HG02884 (cell line): ENCODE data around the gene RNF103.
A peak's percentile ranks its signal among the peaks of the same experiment; 100 is the strongest.
"Not testable (repeated sequence)": the region's sequence is repeated elsewhere in the genome, so short reads cannot be mapped to it uniquely, and the experiment has no call there.

Experiments
- ATAC-seq: cut with Tn5 transposase; IDR thresholded peaks from one replicate; pipeline ENCODE4 v1.9.1; 2021; ENCODE audit warnings: mild to moderate bottlenecking, moderate library complexity; ENCODE audit not compliant: unreplicated experiment

Gene RNF103

DNA sequence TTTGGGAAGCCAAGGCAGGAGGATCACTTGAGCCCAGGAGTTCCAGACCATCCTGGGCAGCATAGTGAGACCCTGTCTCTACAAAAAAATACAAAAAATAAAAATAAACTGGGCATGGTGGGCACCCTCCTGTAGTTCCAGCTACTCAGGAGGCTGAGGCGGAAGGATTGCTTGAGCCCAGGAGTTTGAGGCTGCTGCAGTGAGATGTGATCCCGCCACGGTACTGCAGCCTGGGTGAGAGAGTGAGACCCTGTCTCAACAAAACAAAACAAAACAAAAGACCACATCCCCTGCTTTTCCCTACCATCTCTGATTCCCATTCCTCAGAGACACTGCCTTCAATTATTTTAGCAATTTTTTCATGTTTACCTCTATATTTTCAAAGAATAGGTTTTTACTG is 3.9 kb upstream of the RNF103 start:
- ATAC-seq = no peak

GRCh38 chr2:86625096-86625495 is 1.4 kb upstream of the RNF103 start:
- no peak for ATAC-seq

- no peak for ATAC-seq
Observed at GRCh38 chr2:86624267-86624547, 542 bp upstream of the RNF103 start.

DNA sequence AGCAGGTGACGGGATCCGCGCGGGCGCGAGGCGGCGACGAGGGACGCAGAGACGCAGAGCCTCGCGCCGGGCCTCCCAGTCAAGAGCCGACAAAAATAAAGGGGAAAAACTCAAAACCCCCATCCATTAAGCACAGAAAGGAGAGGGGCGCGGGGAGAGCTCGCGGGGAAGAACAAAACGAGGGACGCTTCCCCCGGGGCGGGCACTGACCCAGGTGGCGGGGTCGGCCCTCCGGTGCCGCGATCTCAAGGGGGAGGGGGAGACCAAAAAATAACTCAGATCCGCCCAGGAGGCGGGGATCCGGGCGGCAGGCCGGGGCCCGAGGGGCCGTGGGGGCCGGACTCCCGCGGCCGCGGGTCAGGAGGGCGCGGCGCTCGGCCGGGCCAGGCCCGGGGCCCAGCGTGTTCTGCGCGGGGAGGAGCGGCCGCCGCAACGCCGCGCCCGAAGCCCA is 597 bp downstream of the RNF103 start:
- ATAC-seq = peak; percentile 32

- no peak for ATAC-seq
Observed at GRCh38 chr2:86622519-86623042, 1.1 kb downstream of the RNF103 start.

DNA sequence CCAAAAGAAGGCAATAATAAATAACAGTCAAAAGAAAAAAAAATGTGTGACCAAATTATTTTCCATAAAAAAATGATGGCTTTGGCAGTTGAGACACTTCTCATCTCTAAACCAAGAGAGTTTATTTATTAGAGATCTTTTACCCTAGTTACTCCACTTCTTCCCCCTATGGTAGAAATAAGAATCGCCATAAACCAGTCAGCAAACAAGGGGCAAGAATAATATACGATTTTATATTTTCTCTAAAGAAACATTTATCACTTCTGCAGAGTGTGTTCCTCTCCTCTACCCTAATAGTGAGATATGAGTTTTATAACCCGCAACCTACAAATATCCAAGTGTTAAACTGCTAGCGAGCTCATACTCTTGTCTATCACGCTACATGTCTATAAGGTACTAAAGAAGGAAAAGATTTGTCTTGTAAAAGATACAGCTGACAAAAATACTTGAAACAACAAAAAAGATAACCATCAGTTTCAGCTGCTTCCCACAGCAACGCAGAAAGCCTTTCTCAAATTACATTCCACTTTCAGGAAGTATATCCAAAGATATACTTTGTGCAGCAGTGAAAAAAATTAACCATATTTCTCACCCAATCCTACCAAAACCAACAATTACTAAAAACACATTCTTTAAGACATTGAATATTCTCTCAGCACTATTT is 2.3 kb downstream of the RNF103 start:
- ATAC-seq = no peak

- ATAC-seq = no peak
Observed at GRCh38 chr2:86617738-86618137, 5.9 kb downstream of the RNF103 start.

GRCh38 chr2:86617153-86617552 is 6.5 kb downstream of the RNF103 start:
- peak; percentile 53 for ATAC-seq

DNA sequence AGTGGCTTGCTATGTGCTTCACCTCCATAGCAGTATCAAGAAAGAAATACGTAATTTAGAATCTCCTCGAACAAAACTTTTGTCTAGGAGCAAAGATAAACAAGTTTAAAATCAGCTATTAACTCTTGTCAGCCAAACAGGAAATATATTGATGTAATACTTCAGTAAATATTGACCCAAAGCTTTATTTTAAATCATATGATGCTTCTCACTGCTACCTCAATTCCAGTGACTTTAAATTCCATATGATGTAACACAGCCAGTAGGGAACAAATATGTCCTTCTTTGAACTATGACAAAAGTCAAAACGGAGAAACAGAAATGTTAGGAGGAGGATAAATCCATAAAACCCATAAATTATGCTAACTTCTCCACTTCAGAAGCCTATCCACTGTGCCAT is 7.2 kb downstream of the RNF103 start:
- no peak for ATAC-seq

- no peak for ATAC-seq
Observed at GRCh38 chr2:86615596-86615995, 8.1 kb downstream of the RNF103 start.

DNA sequence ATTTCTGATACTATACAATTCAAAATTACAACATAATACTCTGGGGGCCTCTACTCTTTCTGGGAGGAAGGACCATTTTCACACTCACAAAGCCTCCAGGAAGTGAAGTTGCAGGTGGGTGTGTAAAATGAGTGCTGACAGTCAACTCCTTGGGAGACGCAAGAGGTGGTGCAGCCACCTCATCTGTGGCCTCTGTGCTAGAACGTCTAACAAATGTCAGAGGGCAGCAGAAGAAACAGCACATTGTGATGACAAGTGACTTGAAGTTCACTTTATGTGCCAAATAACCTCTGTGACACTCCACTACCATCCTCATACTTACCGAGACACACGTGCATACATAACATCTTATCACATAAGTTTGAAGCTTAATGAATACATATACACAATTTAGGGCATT is 10.2 kb downstream of the RNF103 start:
- ATAC-seq = no peak

DNA sequence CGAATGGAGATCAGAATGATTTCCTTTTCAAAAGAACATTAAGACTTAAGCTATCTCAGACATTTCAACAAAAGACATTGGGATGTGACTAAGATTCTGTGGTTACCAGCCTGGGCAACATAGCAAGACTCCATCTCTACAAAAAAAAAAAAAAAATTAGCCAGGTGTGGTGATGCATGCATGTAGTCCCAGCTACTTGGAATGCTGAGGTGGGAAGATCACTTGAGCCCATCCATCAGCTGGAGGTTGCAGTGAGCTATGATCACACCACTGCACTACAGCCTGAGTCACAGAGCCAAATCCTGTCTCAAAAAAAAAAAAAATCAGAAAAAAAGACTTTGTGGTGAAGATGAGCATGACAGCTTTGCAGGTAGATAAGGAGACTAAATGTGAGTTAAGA is 12.8 kb downstream of the RNF103 start:
- ATAC-seq = no peak

DNA sequence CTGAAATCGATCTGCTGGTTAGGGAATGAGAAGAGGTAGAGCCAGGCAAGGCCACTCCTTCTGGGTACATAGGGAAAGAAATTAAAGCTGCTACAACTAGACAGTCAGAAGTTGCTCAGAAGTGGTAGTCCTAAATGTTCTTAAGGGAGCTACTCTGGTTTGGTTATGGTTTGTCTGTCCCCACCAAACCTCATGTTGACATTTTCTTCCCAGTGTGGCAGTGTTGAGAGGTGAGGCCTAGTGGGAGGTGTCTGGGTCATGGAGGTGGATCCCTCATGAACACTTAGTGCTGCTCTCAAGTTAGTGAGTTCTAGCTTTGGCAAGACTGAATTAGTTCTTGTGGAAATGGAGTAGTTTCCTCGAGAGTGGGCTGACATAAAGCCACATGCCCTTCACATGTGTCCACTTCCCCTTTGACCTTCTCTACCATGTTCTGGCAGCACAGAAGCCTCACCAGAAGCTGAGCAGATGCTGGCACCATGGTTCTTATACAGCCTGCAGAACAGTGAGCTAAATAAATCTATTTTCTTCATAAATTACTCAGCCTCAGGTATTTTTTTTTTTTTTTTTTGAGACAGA is 14.7 kb downstream of the RNF103 start:
- no peak for ATAC-seq

DNA sequence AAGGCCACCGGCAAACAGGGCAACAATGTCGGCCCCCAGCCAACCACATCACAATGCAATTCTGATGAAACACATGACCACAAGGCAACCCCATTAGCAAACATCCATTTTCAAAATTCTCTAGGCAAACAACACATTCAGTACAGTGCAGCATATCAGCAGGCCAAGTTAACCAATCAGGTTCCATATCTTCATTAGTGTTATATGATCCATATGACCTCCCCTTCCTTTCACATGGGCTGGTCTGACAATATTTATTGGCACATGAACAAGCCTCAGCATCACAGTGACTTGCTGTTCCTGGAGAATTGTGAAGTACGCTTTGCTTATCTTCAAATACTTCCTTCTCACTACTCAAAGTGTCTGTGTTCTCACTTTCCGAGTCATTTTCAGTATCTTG is 19.8 kb downstream of the RNF103 start:
- ATAC-seq = no peak

- no peak for ATAC-seq
Observed at GRCh38 chr2:86598966-86599365, 24.7 kb downstream of the RNF103 start.

DNA sequence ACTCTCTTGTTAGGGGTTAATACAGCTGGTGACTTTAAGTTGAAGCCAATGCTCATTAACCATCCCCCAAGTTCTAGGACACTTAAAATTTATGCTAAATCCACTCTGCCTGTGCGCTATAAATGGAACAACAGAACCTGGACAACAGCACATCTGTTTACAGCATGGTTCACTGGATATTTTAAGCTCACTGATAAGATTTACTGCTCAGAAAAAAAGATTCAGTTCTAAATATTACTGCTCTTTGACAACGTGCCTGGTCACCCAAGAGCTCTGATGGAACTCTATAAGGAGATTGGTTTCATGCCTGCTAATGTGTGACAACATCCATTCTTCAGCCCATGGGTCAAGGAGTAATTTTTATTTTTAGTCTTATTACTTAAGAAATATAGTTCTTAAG is 27.5 kb downstream of the RNF103 start:
- ATAC-seq = no peak

- ATAC-seq = no peak
Observed at GRCh38 chr2:86593266-86593665, 30.4 kb downstream of the RNF103 start.

GRCh38 chr2:86592547-86593230 is 31.0 kb downstream of the RNF103 start:
- no peak for ATAC-seq

DNA sequence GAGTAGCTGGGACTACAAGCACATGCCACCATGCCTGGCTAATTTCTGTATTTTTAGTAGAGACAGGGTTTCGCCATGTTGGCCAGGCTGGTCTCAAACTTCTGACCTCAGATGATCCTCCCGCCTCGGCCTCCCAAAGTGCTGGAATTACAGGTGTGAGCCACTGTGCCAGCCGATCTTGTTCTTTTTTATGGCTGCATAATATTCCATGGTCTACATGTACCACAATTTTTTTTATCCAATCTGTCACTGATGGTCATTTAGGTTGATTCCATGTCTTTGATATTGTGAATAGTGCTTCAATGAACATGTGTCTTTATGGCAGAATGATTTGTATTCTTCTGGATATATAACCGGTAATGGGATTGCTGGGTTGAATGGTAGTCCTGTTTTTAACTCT is 34.0 kb downstream of the RNF103 start:
- ATAC-seq = not testable (repeated sequence)

- peak; percentile 82 for ATAC-seq
Observed at GRCh38 chr2:86584151-86584913, 39.3 kb downstream of the RNF103 start.

GRCh38 chr2:86580560-86580959 is 43.1 kb downstream of the RNF103 start:
- no peak for ATAC-seq
